GM18861 (cell line): ENCODE measurements around the gene NME4.
"Not testable (repeated sequence)": the region's sequence is repeated elsewhere in the genome, so short reads cannot be mapped to it uniquely, and the experiment has no call there.

Experiments used
- ATAC-seq: cut with Tn5 transposase; IDR thresholded peaks from one replicate; pipeline ENCODE4 v1.9.1; 2021; ENCODE audit not compliant: unreplicated experiment

Gene NME4

GRCh38 chr16:397135-397661, at the start of gene NME4:
NME4 (plus strand) TSS chr16:397199; CDS start chr16:397223, 24 bp downstream.
- ATAC-seq: no peak

GRCh38 chr16:347203-347602, 49.8 kb upstream of the NME4 start:
- no peak for ATAC-seq

GRCh38 chr16:348495-348894, 48.5 kb upstream of the NME4 start:
- not testable (repeated sequence) for ATAC-seq

DNA sequence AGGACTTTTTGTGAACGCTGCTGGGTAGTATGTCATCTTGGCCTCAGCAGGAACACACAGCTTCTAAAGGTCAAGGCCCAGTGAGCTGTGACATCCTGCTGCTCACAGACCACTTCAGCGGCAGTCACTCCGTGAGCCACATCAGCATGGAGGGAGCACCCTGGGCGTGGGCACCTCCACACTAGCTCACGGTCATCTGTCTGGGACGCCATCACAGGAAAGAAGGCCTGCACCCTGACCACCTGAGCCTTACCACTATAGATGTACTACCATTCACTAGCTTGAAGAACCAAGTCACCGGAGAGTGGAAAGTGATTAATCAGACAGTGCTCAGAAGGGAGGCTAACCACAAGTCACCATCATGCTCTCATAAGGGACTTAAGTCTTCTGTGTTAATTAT, 47.8 kb upstream of the NME4 start:
- ATAC-seq: peak; percentile 33

GRCh38 chr16:350203-350602, 46.8 kb upstream of the NME4 start:
- ATAC-seq: no peak

GRCh38 chr16:351804-352520, 45.0 kb upstream of the NME4 start:
- peak; percentile 12 for ATAC-seq

- ATAC-seq: peak; percentile 42
Measured at GRCh38 chr16:352547-353403, 44.2 kb upstream of the NME4 start, which contains the start of gene AXIN1. AXIN1 (minus strand) TSS chr16:352723; CDS start chr16:347025, 5,698 bp downstream.

- no peak for ATAC-seq
Measured at GRCh38 chr16:353404-354290, 43.4 kb upstream of the NME4 start.

DNA sequence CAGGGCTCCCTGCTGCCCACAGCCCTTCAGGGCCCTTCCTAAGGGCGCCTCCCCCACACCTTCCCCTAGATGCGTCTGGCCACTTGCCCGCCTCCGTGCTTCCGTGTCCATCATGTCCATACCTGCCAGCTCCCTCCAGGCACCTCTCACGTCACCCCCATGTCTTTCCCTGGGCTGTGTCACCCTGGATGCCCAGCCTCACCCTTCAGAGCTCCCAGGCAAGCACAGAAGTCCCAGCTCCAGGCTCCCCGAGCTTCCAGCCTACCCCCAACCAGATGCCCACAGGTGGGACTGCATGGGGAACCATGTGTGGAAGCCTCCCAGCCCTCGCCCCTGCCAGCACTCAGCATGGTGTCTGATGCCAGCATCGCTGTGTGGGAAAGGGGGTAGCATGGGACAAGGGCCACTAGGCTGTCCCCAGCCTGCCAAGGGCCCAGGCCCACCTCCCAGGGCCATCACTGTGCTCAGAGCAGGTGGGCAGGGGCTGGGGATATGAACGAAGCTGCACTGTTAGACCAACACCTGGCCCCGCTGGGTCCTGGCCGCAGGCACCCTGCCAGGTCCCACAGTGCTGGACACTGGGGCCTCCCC, 42.6 kb upstream of the NME4 start:
- no peak for ATAC-seq

DNA sequence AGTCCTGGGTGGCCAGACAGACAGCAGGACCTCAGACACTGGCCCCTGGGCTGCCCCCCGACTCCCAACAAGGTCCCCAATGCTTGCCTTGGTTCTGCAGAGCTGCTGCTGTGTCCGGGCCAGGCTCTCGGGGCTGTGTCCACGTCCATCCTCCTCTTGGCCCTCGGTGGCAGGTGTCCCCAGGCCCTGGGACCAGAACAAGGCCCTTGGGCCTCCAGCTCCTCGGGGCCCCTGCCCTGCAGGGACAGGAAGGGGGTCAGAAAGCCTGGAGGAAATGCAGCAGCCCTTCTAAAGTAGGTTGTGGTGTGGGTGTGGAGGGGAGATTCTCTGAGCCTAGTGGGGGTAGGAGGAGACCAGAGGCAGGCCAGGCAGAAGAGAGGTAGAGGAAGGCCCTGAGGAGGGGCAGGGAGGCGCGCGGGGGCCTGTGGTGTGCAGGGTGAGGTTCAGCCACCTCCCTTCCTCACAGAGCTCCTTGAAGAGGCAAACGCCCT, 42.0 kb upstream of the NME4 start:
- ATAC-seq: no peak

- no peak for ATAC-seq
Measured at GRCh38 chr16:356741-357140, 40.3 kb upstream of the NME4 start.

- no peak for ATAC-seq
Measured at GRCh38 chr16:359067-359763, 37.8 kb upstream of the NME4 start.

- ATAC-seq: no peak
Measured at GRCh38 chr16:359871-360697, 36.9 kb upstream of the NME4 start.

- ATAC-seq: no peak
Measured at GRCh38 chr16:360698-361336, 36.2 kb upstream of the NME4 start.

GRCh38 chr16:361341-361871, 35.6 kb upstream of the NME4 start:
- ATAC-seq: no peak

DNA sequence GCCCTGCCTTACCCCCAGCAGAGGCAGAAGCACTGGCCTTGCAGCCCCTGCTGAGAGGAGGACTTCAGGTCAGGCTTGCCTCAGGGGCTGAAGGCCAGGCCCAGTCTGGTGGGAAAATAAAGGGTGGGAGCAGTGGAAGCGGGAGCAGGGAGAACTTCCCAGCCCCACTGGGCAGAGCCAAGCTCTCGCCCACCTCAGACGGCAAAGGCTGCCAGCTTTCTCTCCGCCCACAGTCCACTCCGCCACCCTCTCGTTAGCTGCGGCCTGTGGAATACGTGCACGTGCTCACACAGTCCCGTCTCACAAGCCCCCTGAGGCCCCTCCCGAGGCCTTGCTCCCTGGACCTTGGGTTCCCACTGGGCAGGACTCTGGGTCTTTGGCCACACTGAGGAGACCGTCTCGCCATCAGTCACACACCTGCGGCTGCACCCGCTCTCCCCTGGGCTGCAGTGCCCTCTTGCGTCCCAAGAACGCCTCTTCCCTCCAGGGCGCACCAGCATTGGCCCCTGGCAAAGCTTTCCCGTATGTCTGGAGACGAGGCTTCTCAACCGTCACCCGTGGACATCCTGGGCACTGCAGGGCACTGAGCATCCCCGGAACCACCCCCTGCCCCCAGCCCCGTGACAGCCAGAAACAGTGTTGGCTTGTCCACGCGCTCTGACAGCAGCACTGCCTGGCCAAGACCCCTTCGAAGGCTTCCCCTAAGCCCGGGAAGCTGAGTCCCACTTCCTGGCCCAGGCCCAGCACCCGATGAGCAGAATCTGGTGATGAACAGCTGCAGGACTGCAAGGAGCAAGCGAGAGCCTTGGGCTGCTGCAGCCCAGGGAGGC, 34.9 kb upstream of the NME4 start:
- no peak for ATAC-seq

- ATAC-seq: not testable (repeated sequence)
Measured at GRCh38 chr16:362702-362999, 34.3 kb upstream of the NME4 start.
